ENCODE results near the gene DIAPH1.
A peak's percentile ranks its signal among the peaks of the same experiment; 100 is the strongest.

The DIAPH1 gene

DNA sequence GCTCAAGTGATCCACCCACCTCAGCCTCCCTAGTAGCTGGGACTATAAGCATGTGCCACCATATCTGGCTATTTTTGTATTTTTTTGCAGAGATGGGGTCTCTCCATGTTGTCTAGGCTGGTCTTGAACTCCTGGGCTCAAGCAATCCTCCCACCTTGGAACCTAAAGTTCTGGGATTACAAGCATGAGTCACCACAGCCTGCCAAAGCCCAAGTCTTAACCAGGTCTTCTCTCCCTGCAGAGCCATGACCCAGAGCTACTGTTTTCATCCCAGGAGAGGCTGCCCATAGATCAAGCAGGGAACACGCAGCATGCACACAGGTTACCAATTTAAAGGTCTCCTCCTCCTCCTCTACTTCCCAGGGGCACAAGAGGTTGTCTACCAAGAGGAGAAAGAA lies 100.2 kb downstream of the DIAPH1 start:
- H3K4me3 ChIP-seq, result no peak overlapping the region
- no peaks in the 10 kb centered on the region for H3K9me3 ChIP-seq
- no peaks in the 10 kb centered on the region for H4K20me1 ChIP-seq
- peak overlapping the region; percentile 15; the same call in 1 of the 2 replicates for H3K9ac ChIP-seq
- no peak for TF ChIP-seq Cebpa-rat (IDR thresholded peaks at IDR 0.05)
- no peaks in the 10 kb centered on the region for H3K27me3 ChIP-seq
- peaks cover 79% of the 10 kb centered on the region for H3K4me1 ChIP-seq
- no peak overlapping the region; the same call in 1 of the 2 replicates for H3K27ac ChIP-seq
- peaks cover 83% of the 10 kb centered on the region for H3K36me3 ChIP-seq
- H3K4me2 ChIP-seq, result no peak overlapping the region

DNA sequence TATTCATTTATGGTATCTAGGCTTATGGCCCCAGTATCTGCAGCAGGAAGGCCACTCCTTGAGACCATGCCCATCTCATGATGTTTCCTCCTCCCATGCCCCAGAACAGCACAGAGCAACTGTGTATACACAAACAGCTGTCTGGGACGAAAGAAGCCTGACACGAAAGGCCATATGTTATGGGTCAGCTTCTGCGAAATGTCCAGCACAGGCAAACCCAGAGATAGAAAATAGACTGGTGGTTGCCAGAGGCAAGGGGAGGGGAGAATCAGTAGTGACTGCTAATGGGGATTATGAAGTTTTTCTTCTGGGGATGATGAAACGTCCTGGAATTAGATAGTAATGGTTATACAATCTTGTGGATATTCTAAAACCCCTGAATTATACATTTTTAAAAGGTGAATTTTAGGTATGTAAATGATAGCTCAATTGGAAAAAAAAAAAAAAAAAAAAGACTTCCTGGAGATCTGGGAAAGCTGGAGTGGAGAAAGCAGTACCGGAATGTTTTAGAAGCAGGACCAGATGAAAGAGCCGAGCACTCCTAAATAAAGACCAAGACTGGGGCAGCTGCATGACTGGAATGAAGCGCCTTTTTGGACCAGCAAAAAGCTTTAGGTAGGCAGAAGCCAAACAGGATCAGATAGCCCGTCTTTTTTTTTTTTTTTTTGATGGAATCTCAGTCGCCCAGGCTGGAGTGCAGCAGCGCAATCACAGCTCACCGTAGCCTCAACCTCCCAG lies 100.8 kb downstream of the DIAPH1 start:
- no peaks in the 10 kb centered on the region for H3K9me3 ChIP-seq
- peak overlapping the region; percentile 98; the same call in 1 of the 2 replicates for H3K4me2 ChIP-seq
- H3K27me3 ChIP-seq, result no peaks in the 10 kb centered on the region
- peak overlapping the region; percentile 15; the same call in 1 of the 2 replicates for H3K9ac ChIP-seq
- no peak overlapping the region for H3K4me3 ChIP-seq
- peak overlapping the region; percentile 99 for H3K27ac ChIP-seq
- no peaks in the 10 kb centered on the region for H4K20me1 ChIP-seq
- peaks cover 78% of the 10 kb centered on the region for H3K36me3 ChIP-seq
- no peak for TF ChIP-seq Cebpa-rat (IDR thresholded peaks at IDR 0.05)
- H3K4me1 ChIP-seq, result peaks cover 81% of the 10 kb centered on the region

DNA sequence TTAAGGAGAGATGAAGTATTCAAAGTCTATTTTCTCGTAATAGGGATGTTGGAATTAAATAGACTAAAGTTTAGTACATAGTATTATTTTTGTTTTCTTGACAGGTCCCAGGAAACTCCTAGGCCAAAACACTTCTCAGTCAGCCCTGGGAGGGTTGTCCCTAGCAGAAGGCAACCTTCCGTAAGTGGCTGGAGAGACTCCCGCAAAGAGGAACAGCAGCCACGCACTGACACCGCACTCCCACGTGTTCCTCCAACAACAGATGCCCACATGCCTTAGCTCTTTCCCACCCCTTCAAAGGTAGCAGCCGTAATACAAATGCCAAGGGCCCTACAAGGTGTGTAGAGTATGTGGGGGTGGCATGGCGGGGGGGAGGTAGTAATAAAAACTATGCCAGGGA lies 101.5 kb downstream of the DIAPH1 start:
- Histone ChIP-seq H3K9ac (peak overlapping the region; percentile 79; the same call in 1 of the 2 replicates), H3K4me2 (peak overlapping the region; percentile 98), H3K4me3 (no peak overlapping the region), H3K36me3 (peaks cover 70% of the 10 kb centered on the region), H3K4me1 (peaks cover 81% of the 10 kb centered on the region), H3K27me3 (no peaks in the 10 kb centered on the region), H3K9me3 (no peaks in the 10 kb centered on the region), H4K20me1 (no peaks in the 10 kb centered on the region), H3K27ac (peak overlapping the region; percentile 99)
- no peak for TF ChIP-seq Cebpa-rat (IDR thresholded peaks at IDR 0.05)

DNA sequence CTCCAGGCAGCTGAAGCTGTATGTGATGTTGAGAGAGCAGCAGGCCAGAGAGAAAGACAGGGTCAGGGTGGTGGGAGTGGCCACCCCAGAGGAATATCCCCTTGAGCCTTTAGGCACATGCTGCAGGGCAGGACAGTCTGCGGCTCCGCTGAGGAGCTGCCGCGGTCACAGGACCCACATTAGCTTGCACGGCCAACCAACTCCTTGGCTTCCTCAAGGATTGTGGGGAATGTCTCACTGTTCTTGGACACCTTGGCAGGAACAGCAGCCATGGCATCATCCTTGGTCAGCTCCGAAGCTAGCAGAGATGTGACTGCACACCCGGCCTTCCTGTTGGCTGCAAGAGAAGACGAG lies 102.2 kb downstream of the DIAPH1 start:
- Histone ChIP-seq H3K27ac (peak overlapping the region; percentile 99), H3K27me3 (no peaks in the 10 kb centered on the region), H3K9ac (peak overlapping the region; percentile 79), H3K4me2 (peak overlapping the region; percentile 98), H3K9me3 (no peaks in the 10 kb centered on the region), H3K36me3 (peaks cover 70% of the 10 kb centered on the region), H3K4me1 (peaks cover 81% of the 10 kb centered on the region), H4K20me1 (no peaks in the 10 kb centered on the region), H3K4me3 (no peak overlapping the region)
- no peak for TF ChIP-seq Cebpa-rat (IDR thresholded peaks at IDR 0.05)

DNA sequence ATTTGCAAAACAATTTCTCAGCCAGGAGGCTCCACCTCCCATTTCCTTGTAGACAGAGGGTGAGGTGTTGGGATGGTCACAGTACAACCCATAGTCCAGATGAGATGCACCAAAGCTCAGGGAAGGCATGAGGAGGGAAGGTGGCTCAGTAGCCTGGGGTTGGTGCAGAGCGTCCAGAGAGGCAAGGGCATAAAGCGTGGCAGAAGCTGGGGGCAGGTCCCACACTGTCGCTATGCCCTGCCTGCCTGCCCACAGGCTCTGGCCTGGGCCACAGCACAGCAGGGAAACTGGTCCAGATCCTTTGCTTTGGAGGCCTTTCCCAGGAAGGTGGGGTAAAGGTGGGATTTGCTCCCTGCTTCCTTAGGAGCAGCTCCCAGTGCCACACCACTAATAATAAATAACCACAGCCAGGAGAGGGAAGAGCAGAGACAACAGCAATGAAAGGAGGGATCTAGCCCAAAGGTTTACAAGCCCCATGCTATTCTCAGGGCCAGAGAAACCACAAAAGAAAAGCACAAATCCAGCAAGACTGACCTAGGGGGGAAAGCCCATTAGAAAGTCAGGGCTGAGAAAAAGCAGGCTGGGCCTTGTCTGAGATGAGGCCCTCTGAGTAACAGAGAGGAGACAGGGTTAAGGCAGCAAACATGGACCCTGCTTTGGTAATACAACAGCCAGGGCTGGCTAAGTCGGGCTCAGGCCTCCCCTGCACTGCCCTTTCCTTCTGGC lies 102.7 kb downstream of the DIAPH1 start:
- H3K36me3 ChIP-seq, result peaks cover 70% of the 10 kb centered on the region

DNA sequence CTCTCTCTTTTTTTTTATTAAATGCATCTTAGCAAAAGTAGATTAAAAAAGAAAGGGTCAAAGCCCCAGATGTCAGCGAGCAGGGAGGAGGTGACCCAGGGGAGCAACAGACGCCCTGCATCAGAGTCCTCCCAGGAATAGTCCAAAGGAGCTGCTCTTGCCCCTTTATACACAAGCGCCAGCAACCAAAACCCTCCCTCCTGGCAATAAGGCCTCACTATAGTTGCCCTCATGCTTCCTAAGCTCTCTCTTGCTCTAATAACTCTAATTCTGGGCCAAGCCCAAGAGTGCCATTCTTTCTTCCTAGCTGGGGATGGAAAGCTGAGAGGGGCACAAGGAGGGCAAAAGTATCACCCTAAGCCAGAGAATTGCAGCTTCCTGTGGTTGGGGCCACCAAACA lies 103.7 kb downstream of the DIAPH1 start:
- peaks cover 60% of the 10 kb centered on the region for H3K36me3 ChIP-seq
- H3K27ac ChIP-seq, result peak overlapping the region; percentile 99
- H3K4me2 ChIP-seq, result peak overlapping the region; percentile 98

More for the DNA sequence above, 102.7 kb downstream of the DIAPH1 start:
- H3K27ac ChIP-seq, result peak overlapping the region; percentile 99
- H3K4me2 ChIP-seq, result peak overlapping the region; percentile 98
- no peaks in the 10 kb centered on the region for H4K20me1 ChIP-seq
- H3K4me1 ChIP-seq, result peaks cover 81% of the 10 kb centered on the region
- no peaks in the 10 kb centered on the region for H3K9me3 ChIP-seq
- no peaks in the 10 kb centered on the region for H3K27me3 ChIP-seq
- peak overlapping the region; percentile 7; the same call in 1 of the 2 replicates for H3K4me3 ChIP-seq
- H3K9ac ChIP-seq, result peak overlapping the region; percentile 79
- no peak for TF ChIP-seq Cebpa-rat (IDR thresholded peaks at IDR 0.05)

DNA sequence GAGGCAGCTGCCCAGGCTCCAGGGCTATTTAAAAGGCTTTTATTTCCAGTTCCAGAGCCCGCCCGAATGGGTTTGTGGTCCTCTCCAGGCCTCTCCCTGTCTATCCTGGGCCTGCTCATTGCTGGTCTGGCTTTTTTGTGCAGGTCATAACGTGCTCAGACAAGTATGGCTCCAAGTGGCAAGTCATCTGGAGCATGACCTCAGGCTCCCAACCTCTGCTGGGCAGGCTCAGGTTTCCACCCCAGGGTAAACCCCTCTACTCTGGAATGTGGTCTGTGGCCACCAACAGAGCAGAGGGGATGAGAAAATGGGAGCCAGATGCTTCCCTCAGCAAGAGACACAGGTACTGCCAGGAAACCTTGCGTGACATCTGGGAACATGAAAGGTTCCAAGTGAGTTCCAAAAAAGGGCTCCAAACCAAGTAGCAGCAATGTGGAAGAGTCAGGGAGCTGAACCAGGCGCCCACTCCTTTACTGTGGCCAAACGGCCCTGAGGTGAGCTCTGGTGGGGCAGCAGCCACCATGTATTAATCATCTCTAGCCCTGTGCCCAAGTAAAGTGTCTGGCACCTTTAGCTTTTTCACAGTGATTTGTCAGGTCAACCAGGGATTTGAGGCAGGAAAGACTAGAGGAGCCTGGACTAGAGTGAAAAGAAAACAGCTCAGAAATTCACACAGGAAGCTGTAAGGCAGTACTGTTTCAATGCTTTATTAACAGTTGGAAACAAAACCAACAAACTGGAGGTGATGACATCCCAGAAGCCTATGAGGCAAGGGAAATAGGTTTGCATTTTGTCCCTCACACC lies 104.3 kb downstream of the DIAPH1 start:
- peaks cover 54% of the 10 kb centered on the region for H3K36me3 ChIP-seq

More for the DNA sequence above, 103.7 kb downstream of the DIAPH1 start:
- Histone ChIP-seq H3K9ac (peak overlapping the region; percentile 79), H3K4me1 (peaks cover 83% of the 10 kb centered on the region), H4K20me1 (no peaks in the 10 kb centered on the region), H3K9me3 (no peaks in the 10 kb centered on the region), H3K4me3 (peak overlapping the region; percentile 7; the same call in 1 of the 2 replicates), H3K27me3 (no peaks in the 10 kb centered on the region)
- TF ChIP-seq Cebpa-rat (IDR thresholded peaks at IDR 0.05), result no peak

DNA sequence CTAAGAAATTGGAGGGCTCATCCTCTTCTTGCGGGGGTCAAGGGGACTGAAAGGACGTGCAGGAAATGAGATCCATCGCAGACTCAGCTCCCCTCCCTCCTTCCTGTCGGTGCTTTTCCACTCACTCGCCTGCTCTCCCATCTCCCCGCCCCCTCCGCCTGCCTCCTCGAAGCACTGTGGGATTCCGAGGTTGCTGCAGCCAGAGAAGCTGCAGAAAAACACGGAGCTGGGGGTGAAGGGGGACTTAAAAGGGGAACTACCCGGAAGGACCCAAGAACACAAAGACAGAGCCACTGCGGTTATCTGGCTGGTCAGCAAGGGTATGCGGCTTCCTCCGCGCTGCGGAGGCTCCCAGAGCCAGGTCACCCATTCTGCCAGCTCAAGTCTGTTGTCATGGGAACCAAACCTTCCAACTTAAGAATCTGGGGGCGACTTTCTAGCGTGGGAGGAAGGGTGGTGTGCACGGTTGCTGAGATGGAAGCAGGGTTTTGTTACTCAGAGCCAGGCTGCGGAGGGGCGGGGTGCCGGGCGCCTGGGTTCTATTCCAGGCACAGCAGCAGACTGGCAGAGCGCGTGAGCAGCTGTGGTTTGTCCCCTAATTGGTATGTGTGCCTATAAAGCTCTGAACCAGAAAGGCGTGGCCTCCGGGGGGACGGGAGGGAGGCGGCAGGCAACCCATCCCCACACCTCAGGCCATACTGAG lies 105.0 kb downstream of the DIAPH1 start:
- H3K4me1 ChIP-seq, result peaks cover 91% of the 10 kb centered on the region
- no peaks in the 10 kb centered on the region for H4K20me1 ChIP-seq
- peaks cover 46% of the 10 kb centered on the region for H3K36me3 ChIP-seq
- H3K9me3 ChIP-seq, result no peaks in the 10 kb centered on the region
- peak overlapping the region; percentile 98 for H3K4me2 ChIP-seq
- H3K9ac ChIP-seq, result peak overlapping the region; percentile 79
- peak overlapping the region; percentile 68 for H3K4me3 ChIP-seq
- no peaks in the 10 kb centered on the region for H3K27me3 ChIP-seq
- no peak for TF ChIP-seq Cebpa-rat (IDR thresholded peaks at IDR 0.05)
- H3K27ac ChIP-seq, result peak overlapping the region; percentile 99

More for the DNA sequence above, 104.3 kb downstream of the DIAPH1 start:
- peak overlapping the region; percentile 79 for H3K9ac ChIP-seq
- peak overlapping the region; percentile 99 for H3K27ac ChIP-seq
- H4K20me1 ChIP-seq, result no peaks in the 10 kb centered on the region
- H3K4me1 ChIP-seq, result peaks cover 85% of the 10 kb centered on the region
- no peaks in the 10 kb centered on the region for H3K9me3 ChIP-seq
- H3K4me2 ChIP-seq, result peak overlapping the region; percentile 98
- no peak for TF ChIP-seq Cebpa-rat (IDR thresholded peaks at IDR 0.05)
- no peaks in the 10 kb centered on the region for H3K27me3 ChIP-seq
- H3K4me3 ChIP-seq, result peak overlapping the region; percentile 68
